ENCODE measurements around the gene OR10R2. TPM values are rescaled to one million over a fixed set of nuclear protein-coding genes. Genes with fewer than 3 reads are reported as not detected.

The OR10R2 gene
- total RNA-seq, 4 donors from 2014 or later, result not detected

DNA sequence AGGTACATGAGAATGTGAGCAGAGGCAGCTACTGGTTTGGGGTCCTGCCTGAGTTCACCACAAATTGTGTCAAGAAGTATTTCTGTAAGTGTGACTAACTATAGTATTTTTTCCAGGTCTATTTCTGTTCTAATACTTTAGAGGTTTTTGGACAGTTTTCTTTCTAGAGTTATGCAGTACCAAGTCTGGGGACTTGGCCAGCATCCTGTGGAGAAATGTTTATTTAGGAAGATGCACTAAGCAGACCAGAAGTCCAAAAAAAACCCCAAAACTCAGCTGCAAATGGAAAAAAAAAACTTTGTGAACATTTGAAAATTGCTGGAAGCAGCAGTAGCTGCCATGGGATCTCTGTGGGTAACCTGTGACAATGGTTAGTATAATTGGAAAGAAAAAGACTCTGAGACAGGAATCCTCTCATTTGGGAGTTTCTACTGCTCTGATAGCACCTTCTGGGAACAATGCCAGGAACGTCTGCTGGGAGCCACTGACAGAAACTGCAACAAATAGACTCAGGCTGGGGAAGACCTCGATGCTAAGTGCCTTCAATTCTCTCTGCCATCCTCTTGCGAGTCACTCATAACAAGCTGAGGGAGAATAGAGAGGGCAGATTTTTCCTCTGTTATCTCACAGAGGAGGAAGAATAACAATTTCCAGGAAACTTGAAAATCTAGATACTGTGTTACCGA, 37.6 kb downstream of the OR10R2 start:
- H3K4me3 ChIP-seq, result no peak overlapping the region
- no peak for ATAC-seq
- H3K9me3 ChIP-seq, result peaks cover 0 to 13% (median 0%) of the 10 kb centered on the region in 3 donors
- H3K27me3 ChIP-seq, result no peaks in the 10 kb centered on the region
- TF ChIP-seq POLR2A (IDR thresholded peaks at IDR 0.05) (no peak), POLR2AphosphoS5 (IDR thresholded peaks at IDR 0.05) (no peak), EP300 (IDR thresholded peaks at IDR 0.05) (no peak), CTCF (IDR thresholded peaks at IDR 0.05) (no peak)
- no peak overlapping the region for H3K27ac ChIP-seq
- 16 to 19% methylated on average over 4 of the region's 4 CpGs for WGBS, 2 donors (ENCODE audit: low coverage in 1 of 2)
- no peaks in the 10 kb centered on the region for H3K36me3 ChIP-seq
- H3K4me1 ChIP-seq, result no peaks in the 10 kb centered on the region

- H3K27ac ChIP-seq, result no peak overlapping the region
- peaks cover 0 to 12% (median 0%) of the 10 kb centered on the region in 3 donors for H3K9me3 ChIP-seq
- no peaks in the 10 kb centered on the region for H3K36me3 ChIP-seq
- ATAC-seq, result no peak
- no peaks in the 10 kb centered on the region for H3K4me1 ChIP-seq
- H3K27me3 ChIP-seq, result no peaks in the 10 kb centered on the region
- H3K4me3 ChIP-seq, result no peak overlapping the region
- TF ChIP-seq POLR2A (IDR thresholded peaks at IDR 0.05), result no peak
- TF ChIP-seq POLR2AphosphoS5 (IDR thresholded peaks at IDR 0.05), result no peak
- no peak for TF ChIP-seq EP300 (IDR thresholded peaks at IDR 0.05)
- TF ChIP-seq CTCF (IDR thresholded peaks at IDR 0.05), result no peak
These were observed 44.9 kb downstream of the OR10R2 start for GRCh38 chr1:158516966-158517365.

- H3K9me3 ChIP-seq, result peaks cover 0 to 17% (median 0%) of the 10 kb centered on the region in 3 donors
- H3K27ac ChIP-seq, result no peak overlapping the region
- ATAC-seq, result no peak
- H3K4me3 ChIP-seq, result no peak overlapping the region
- WGBS, 2 donors (ENCODE audit: low coverage in 1 of 2), result 33 to 36% methylated on average over 1 of the region's 1 CpG
- TF ChIP-seq POLR2A (IDR thresholded peaks at IDR 0.05) (no peak), POLR2AphosphoS5 (IDR thresholded peaks at IDR 0.05) (no peak), EP300 (IDR thresholded peaks at IDR 0.05) (no peak), CTCF (IDR thresholded peaks at IDR 0.05) (no peak)
- H3K4me1 ChIP-seq, result no peaks in the 10 kb centered on the region
- H3K27me3 ChIP-seq, result no peaks in the 10 kb centered on the region
- no peaks in the 10 kb centered on the region for H3K36me3 ChIP-seq
These were observed 48.0 kb downstream of the OR10R2 start for GRCh38 chr1:158520021-158520420.

- 67% methylated on average over 1 of the region's 3 CpGs; no CpG with 5 or more reads in 1 of the 2 donors for WGBS, 2 donors (ENCODE audit: low coverage in 1 of 2)
- Histone ChIP-seq H3K27me3 (no peaks in the 10 kb centered on the region), H3K4me1 (no peaks in the 10 kb centered on the region), H3K9me3 (peaks cover 0 to 17% (median 0%) of the 10 kb centered on the region in 3 donors), H3K4me3 (no peak overlapping the region), H3K27ac (no peak overlapping the region), H3K36me3 (no peaks in the 10 kb centered on the region)
- ATAC-seq, result no peak
- TF ChIP-seq EP300 (IDR thresholded peaks at IDR 0.05) (no peak), POLR2A (IDR thresholded peaks at IDR 0.05) (no peak), POLR2AphosphoS5 (IDR thresholded peaks at IDR 0.05) (no peak), CTCF (IDR thresholded peaks at IDR 0.05) (no peak)
These were observed 49.1 kb downstream of the OR10R2 start for GRCh38 chr1:158520955-158521665.

DNA sequence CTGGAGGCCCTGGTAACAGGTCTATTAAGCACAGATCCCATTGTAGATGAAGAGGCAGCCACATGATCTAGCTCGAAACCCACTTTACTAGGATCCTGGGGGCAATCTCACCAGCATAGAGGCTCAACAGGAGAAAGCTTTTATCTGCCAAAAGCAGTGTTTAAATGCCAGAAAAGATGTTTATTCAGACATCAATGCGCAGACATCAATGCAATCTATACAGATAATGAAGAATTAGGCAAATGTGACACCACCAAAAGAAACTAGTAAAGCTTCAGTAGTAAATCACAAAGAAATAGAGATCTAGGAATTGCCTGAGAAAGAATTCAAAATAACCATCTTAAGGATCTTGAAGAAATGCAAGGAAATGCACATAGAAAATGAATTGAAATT, 49.6 kb downstream of the OR10R2 start:
- Histone ChIP-seq H3K4me1 (no peaks in the 10 kb centered on the region), H3K9me3 (peaks cover 0 to 17% (median 0%) of the 10 kb centered on the region in 3 donors), H3K36me3 (no peaks in the 10 kb centered on the region), H3K27me3 (no peaks in the 10 kb centered on the region), H3K27ac (no peak overlapping the region), H3K4me3 (no peak overlapping the region)
- 73 to 80% methylated on average over 1 to 2 of the region's 2 CpGs for whole genome bisulfite sequencing, 2 donors (ENCODE audit: low coverage in 1 of 2)
- TF ChIP-seq CTCF (IDR thresholded peaks at IDR 0.05) (no peak), POLR2A (IDR thresholded peaks at IDR 0.05) (no peak), POLR2AphosphoS5 (IDR thresholded peaks at IDR 0.05) (no peak), EP300 (IDR thresholded peaks at IDR 0.05) (no peak)
- no peak for ATAC-seq

Measured in gastroesophageal sphincter (tissue), 4 donors.